Ovary (tissue), 3 donors: ENCODE results near the gene USP13.

Experiments used
- EP300 ChIP-seq: sonication (generic); formaldehyde crosslinking; IDR thresholded peaks from one replicate; pipeline ENCODE4 v1.6.1; 2017; ENCODE audit warnings: antibody characterized with exemption
- POLR2A ChIP-seq: fragments of 450-650 bp; IDR thresholded peaks from one replicate; pipeline ENCODE4 v1.6.1; 2017; ENCODE audit warnings: antibody characterized with exemption, mild to moderate bottlenecking, moderate library complexity
- TF ChIP-seq, protein P1 (sequence below), 3 donors: fragments of 450-650 bp in 2 of 3; fragments of 200-600 bp in 1 of 3; IDR thresholded peaks; one replicate each; pipeline versions ENCODE4 v1.5.1 to v1.8.0; 2016 to 2022; ENCODE audit warnings: antibody characterized with exemption in 3 of 3, mild to moderate bottlenecking in 1 of 3
- donor health status: DM: no; HTN: no; CAD: no.

GRCh38 chr3:179772297-179772696 lies 119.5 kb downstream of the USP13 start:
- TF ChIP-seq, protein P1, sequence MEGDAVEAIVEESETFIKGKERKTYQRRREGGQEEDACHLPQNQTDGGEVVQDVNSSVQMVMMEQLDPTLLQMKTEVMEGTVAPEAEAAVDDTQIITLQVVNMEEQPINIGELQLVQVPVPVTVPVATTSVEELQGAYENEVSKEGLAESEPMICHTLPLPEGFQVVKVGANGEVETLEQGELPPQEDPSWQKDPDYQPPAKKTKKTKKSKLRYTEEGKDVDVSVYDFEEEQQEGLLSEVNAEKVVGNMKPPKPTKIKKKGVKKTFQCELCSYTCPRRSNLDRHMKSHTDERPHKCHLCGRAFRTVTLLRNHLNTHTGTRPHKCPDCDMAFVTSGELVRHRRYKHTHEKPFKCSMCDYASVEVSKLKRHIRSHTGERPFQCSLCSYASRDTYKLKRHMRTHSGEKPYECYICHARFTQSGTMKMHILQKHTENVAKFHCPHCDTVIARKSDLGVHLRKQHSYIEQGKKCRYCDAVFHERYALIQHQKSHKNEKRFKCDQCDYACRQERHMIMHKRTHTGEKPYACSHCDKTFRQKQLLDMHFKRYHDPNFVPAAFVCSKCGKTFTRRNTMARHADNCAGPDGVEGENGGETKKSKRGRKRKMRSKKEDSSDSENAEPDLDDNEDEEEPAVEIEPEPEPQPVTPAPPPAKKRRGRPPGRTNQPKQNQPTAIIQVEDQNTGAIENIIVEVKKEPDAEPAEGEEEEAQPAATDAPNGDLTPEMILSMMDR (IDR thresholded peaks at IDR 0.05) = no peak
- TF ChIP-seq POLR2A = no peak
- TF ChIP-seq EP300 = no peak
